Endodermal cell (in vitro differentiated cells): ENCODE data around the gene SP6. TPM values are rescaled to one million over a fixed set of nuclear protein-coding genes. Genes with fewer than 3 reads are reported as not detected.

Experiments
- DNase-seq: peaks from one replicate; pipeline ENCODE4 v3.0.0-alpha.2; 2017
- H3K27ac ChIP-seq: 2 replicates; pipeline ENCODE4 v1.5.1; 2013; ENCODE audit warnings: mild to moderate bottlenecking, low read depth, low read length, moderate library complexity
- H3K27me3 ChIP-seq: 2 replicates; pipeline ENCODE4 v1.6.1; 2013; ENCODE audit warnings: mild to moderate bottlenecking, low read length, moderate library complexity; ENCODE audit not compliant: insufficient read depth, control insufficient read depth, poor library complexity, severe bottlenecking
- H3K36me3 ChIP-seq: 2 replicates; pipeline ENCODE4 v1.7.0; 2013; ENCODE audit warnings: mild to moderate bottlenecking, low read length, moderate library complexity; ENCODE audit not compliant: control insufficient read depth, insufficient read depth
- H3K4me1 ChIP-seq: one replicate; pipeline ENCODE4 v1.7.0; 2013; ENCODE audit warnings: low read length; ENCODE audit not compliant: control insufficient read depth, insufficient read depth
- H3K4me3 ChIP-seq: 2 replicates; pipeline ENCODE4 v1.5.1; 2013; ENCODE audit warnings: mild to moderate bottlenecking, low read length, moderate library complexity
- H3K9ac ChIP-seq: 2 replicates; pipeline ENCODE4 v1.6.1; 2013; ENCODE audit warnings: mild to moderate bottlenecking, low read length, moderate library complexity; ENCODE audit not compliant: poor library complexity, severe bottlenecking; ENCODE audit errors: extremely low read depth
- H3K9me3 ChIP-seq: 2 replicates; pipeline ENCODE4 v1.6.1; 2013; ENCODE audit warnings: mild to moderate bottlenecking, low read length, moderate library complexity; ENCODE audit not compliant: control insufficient read depth
- H3K27ac Mint-ChIP-seq: 2 replicates; pipeline ENCODE4 v1.8.0; 2020; ENCODE audit warnings: mixed read lengths
- H3K27me3 Mint-ChIP-seq: 2 replicates; pipeline ENCODE4 v1.8.0; 2021; ENCODE audit warnings: mild to moderate bottlenecking, mixed read lengths; ENCODE audit not compliant: insufficient read depth
- H3K36me3 Mint-ChIP-seq: 2 replicates; pipeline ENCODE4 v1.8.0; 2020; ENCODE audit warnings: low read depth, mixed read lengths
- H3K4me1 Mint-ChIP-seq: 2 replicates; pipeline ENCODE4 v1.8.0; 2020; ENCODE audit warnings: mixed read lengths
- H3K4me3 Mint-ChIP-seq: 2 replicates; pipeline ENCODE4 v1.8.0; 2020; ENCODE audit warnings: mild to moderate bottlenecking, moderate library complexity, mixed read lengths
- H3K9me3 Mint-ChIP-seq: 2 replicates; pipeline ENCODE4 v1.8.0; 2020; ENCODE audit warnings: mild to moderate bottlenecking, mixed read lengths
- WGBS, 2 experiments: methylation state at CpG; one replicate each; pipeline versions ENCODE4 v1.1.5 to v1.1.7; 2013; ENCODE audit warnings: missing lambda C conversion rate in 2 of 2, mixed read lengths in 1 of 2; ENCODE audit not compliant: insufficient coverage in 1 of 2, insufficient read length in 1 of 2; 5-methylcytosine and 5-hydroxymethylcytosine counted together
- total RNA-seq, 2 donors: library from RNA; stranded (reverse); fragmentation: NEBNext Ultra II Directional in 1 of 2; extraction: Animal tissue kit (Norgen Biotek cat#: 25700) in 1 of 2; gene quantifications; 2 replicates in 1 of 2; 3 replicates in 1 of 2; pipeline ENCODE4 v1.2.1, GENCODE V29; 2021
- TF ChIP-seq, protein P1 (sequence below): fragments of 200-600 bp; sonication (generic); conservative IDR thresholded peaks from 2 replicates; pipeline ENCODE4 v1.5.0; 2021; ENCODE audit warnings: antibody characterized with exemption, mild to moderate bottlenecking

The SP6 gene
- total RNA-seq, 2 donors from 2014 or later: 3.1 to 3.7 TPM

DNA sequence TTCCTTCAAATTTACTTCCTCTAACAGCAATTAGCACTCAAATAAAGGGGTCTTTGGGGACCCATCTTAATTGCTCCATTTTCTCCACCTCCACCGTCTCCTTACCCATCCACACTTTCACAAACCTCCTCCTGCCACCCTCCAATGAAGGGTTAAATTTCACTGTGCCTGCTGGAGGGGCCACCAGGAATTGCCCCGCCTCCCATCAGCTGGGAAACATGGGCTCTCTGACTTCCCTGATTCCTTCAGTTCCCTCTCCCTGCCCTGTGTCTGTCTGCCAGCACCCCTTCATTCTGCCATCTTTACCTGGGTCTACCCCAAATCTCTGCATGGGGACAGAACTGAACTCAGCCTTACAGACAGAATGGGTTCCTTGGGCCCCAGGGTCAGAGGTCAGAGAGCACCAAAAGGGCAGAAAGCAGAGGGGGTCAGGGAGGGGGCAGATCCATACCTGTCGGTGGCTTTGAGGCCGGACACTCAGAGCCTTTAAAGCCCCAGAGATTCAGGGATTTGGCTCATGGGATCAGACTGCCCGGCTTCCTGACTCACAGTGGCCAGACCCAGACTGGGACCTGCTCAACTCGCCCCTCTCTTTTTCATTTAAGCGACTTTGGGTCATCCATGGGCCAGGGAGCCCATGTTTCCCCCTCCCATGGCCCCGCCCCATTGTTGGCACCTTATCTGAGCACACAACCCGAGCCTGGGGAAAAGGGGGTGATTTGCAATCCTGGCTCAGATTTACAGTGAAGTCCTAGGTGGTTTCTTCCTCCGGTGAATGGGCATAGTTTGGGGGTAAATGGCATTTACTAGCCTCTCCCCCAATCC is 27.5 kb upstream of the SP6 start:
- Histone ChIP-seq H3K4me3 (no peak overlapping the region), H3K36me3 (no peaks in the 10 kb centered on the region), H3K9ac (no peak overlapping the region), H3K4me1 (no peaks in the 10 kb centered on the region), H3K27me3 (no peaks in the 10 kb centered on the region), H3K27ac (no peak overlapping the region), H3K9me3 (no peaks in the 10 kb centered on the region)
- no peak overlapping the region for H3K27ac Mint-ChIP-seq
- no peaks in the 10 kb centered on the region for H3K9me3 Mint-ChIP-seq
- H3K36me3 Mint-ChIP-seq: no peaks in the 10 kb centered on the region
- H3K4me1 Mint-ChIP-seq: peaks cover 25% of the 10 kb centered on the region
- H3K4me3 Mint-ChIP-seq: no peak overlapping the region
- 76 to 82% methylated on average over 6 to 10 of the region's 10 CpGs for WGBS, 2 experiments
- peaks cover 29% of the 10 kb centered on the region for H3K27me3 Mint-ChIP-seq
- TF ChIP-seq, protein P1, sequence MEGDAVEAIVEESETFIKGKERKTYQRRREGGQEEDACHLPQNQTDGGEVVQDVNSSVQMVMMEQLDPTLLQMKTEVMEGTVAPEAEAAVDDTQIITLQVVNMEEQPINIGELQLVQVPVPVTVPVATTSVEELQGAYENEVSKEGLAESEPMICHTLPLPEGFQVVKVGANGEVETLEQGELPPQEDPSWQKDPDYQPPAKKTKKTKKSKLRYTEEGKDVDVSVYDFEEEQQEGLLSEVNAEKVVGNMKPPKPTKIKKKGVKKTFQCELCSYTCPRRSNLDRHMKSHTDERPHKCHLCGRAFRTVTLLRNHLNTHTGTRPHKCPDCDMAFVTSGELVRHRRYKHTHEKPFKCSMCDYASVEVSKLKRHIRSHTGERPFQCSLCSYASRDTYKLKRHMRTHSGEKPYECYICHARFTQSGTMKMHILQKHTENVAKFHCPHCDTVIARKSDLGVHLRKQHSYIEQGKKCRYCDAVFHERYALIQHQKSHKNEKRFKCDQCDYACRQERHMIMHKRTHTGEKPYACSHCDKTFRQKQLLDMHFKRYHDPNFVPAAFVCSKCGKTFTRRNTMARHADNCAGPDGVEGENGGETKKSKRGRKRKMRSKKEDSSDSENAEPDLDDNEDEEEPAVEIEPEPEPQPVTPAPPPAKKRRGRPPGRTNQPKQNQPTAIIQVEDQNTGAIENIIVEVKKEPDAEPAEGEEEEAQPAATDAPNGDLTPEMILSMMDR: no peak
- DNase-seq: no peak

DNA sequence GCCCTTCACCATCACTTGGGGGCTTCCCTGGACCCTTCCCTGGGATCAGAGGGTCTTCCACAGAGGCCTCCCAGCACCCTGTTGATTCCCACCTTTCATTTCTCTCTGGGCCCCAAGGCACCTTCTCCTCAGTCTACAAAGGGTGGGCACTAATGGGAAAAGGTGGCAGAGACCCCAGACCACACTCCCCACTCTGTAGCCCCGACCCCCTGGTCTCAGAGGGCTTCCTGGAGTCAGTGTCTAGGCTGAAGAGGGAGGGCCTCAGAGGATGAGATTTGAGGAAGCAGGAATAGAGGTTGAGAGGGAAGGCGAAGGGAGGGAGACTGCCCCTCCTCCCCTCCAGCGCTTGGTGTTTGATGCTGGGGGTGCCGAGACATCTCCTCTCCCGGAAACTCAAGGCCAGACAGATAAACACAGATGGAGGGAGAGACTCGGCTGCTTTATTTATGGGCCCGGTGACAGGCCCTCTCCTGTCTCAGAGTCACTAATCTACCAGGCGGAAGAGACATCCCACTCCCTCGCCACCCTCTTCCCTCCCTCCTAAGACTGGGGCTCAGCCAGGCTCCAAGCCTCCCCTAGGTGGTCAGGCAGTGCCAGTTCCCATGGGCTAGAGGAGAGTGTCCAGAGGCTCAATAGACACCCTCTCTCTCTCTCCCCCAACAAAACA is 26.5 kb upstream of the SP6 start:
- peaks cover 32% of the 10 kb centered on the region for H3K4me1 Mint-ChIP-seq
- Histone ChIP-seq H3K4me3 (no peak overlapping the region), H3K36me3 (no peaks in the 10 kb centered on the region), H3K27ac (no peak overlapping the region), H3K9ac (no peak overlapping the region), H3K9me3 (no peaks in the 10 kb centered on the region), H3K27me3 (no peaks in the 10 kb centered on the region), H3K4me1 (peaks cover 5% of the 10 kb centered on the region)
- H3K4me3 Mint-ChIP-seq: no peak overlapping the region
- no peaks in the 10 kb centered on the region for H3K36me3 Mint-ChIP-seq
- no peaks in the 10 kb centered on the region for H3K9me3 Mint-ChIP-seq
- H3K27me3 Mint-ChIP-seq: peaks cover 26% of the 10 kb centered on the region
- TF ChIP-seq, protein P1: no peak
- DNase-seq: no peak
- WGBS, 2 experiments: 79 to 100% methylated on average over 1 to 9 of the region's 9 CpGs
- no peak overlapping the region for H3K27ac Mint-ChIP-seq

DNA sequence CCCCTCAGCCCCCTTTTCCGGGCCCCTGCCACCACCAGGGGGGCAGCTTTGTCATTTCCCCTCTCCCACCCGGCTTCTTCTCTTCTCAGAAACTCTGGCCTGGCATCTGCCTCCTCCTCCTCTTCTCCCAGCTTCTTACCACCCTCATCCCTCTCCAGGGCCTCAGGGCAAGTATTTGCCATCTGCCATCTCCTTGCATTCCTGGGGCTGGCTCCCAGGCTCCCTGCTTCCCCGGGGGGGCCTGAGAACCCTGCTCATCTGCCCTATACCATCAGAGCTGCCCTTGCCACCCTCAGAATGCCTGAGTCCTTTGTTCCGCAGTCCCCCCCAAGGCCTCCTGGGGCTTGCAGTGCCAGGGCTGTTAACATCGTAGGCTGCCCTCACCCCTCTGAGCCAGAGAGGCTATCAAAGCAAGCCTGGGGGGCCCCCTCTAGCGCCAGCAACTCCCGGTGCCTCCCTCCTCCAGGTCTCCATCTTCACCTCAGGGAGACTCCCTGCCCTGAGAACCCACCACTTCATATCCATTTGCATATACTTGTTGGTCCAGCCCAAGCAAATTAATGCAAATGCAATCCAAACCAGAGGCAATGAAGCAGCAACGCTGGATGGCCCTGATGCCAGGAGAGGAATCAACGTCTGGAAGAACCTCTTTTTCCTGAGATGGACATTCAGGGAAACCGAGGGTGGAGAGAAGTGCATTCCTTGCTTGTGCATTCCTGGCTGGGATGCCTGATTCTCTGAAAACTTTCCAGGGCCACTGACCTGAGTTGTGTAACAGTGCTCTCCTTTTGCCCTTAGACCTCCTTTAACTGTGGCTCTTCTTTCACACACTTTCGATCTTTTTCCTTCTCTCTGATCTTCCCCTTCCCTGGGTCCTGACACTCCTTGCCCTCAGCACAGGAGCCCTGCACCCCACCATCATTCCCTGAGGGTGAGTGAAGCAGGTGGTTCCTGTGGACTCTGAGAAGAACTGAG is 24.3 kb upstream of the SP6 start:
- WGBS, 2 experiments: 59 to 67% methylated on average over 10 to 11 of the region's 11 CpGs
- Histone ChIP-seq H3K36me3 (no peaks in the 10 kb centered on the region), H3K9me3 (no peaks in the 10 kb centered on the region), H3K27me3 (peaks cover 18% of the 10 kb centered on the region), H3K4me1 (peaks cover 7% of the 10 kb centered on the region), H3K9ac (no peak overlapping the region), H3K4me3 (no peak overlapping the region), H3K27ac (no peak overlapping the region)
- Mint-ChIP-seq H3K36me3 (no peaks in the 10 kb centered on the region), H3K9me3 (no peaks in the 10 kb centered on the region), H3K27ac (no peak overlapping the region), H3K27me3 (peaks cover 37% of the 10 kb centered on the region), H3K4me3 (no peak overlapping the region), H3K4me1 (peaks cover 43% of the 10 kb centered on the region)
- no peak for DNase-seq
- TF ChIP-seq, protein P1: no peak
